GM10248 (cell line): ENCODE results near the gene EIF2AK2.

Source experiments
- CTCF ChIA-PET: fragments of 300-600 bp; sonication (Branson Sonifier 250); formaldehyde crosslinking; extraction: SDS; loops from one replicate; lab custom pipeline; 2021; ENCODE audit warnings: antibody characterized with exemption; lab: Yijun Ruan, JAX
- POLR2A ChIA-PET: fragments of 350-650 bp; sonication (Branson Sonifier 250); formaldehyde crosslinking; extraction: SDS; loops from one replicate; lab custom pipeline; 2020; ENCODE audit warnings: antibody characterized with exemption; lab: Yijun Ruan, JAX
- DNase-seq: peaks from one replicate; pipeline ENCODE4 v3.0.0; 2012; ENCODE audit errors: extremely low spot score
- CTCF ChIP-seq: IDR thresholded peaks from 2 replicates; pipeline ENCODE4 v1.5.1; 2012; ENCODE audit warnings: mild to moderate bottlenecking, low read depth; ENCODE audit errors: extremely low read depth, missing control alignments, control extremely low read depth

The EIF2AK2 gene

GRCh38 chr2:37098416-37099118, 58.2 kb downstream of the EIF2AK2 start:
- TF ChIP-seq CTCF = no peak
- ChIA-PET POLR2A (no interaction called here), CTCF (no interaction called here)
- no peak for DNase-seq

GRCh38 chr2:37096568-37096967, 60.2 kb downstream of the EIF2AK2 start:
- TF ChIP-seq CTCF = no peak
- no peak for DNase-seq
- ChIA-PET CTCF (interaction anchor here (1.1 to 1.9 kb wide), 2 partner anchors 9 to 45 kb away, joined by 3 to 4 read pairs; no protein-coding TSS in a partner anchor), POLR2A (no interaction called here)

- POLR2A ChIA-PET = no interaction called here
- CTCF ChIA-PET = interaction anchor here (1.0 to 1.9 kb wide), 3 partner anchors 10 to 22 kb away, joined by 3 to 5 read pairs (median 4); no protein-coding TSS in a partner anchor
- DNase-seq = peak; percentile 29
- no peak for TF ChIP-seq CTCF
Observed at GRCh38 chr2:37091873-37092272, 64.9 kb downstream of the EIF2AK2 start.

GRCh38 chr2:37090019-37090477, 66.7 kb downstream of the EIF2AK2 start:
- ChIA-PET CTCF (no interaction called here), POLR2A (no interaction called here)
- DNase-seq = peak; percentile 54
- no peak for TF ChIP-seq CTCF

- DNase-seq = no peak
- no peak for TF ChIP-seq CTCF
- POLR2A ChIA-PET = interaction anchor here (0.5 kb wide), 1 partner anchor 60 kb away, joined by 11 read pairs; no protein-coding TSS in a partner anchor
- CTCF ChIA-PET = interaction anchor here (1.1 to 1.9 kb wide), 4 partner anchors 8 to 23 kb away, joined by 3 to 4 read pairs (median 4); no protein-coding TSS in a partner anchor
Observed at GRCh38 chr2:37085731-37086147, 71.0 kb downstream of the EIF2AK2 start.

GRCh38 chr2:37084797-37085196, 72.0 kb downstream of the EIF2AK2 start:
- no peak for DNase-seq
- no peak for TF ChIP-seq CTCF
- ChIA-PET POLR2A (no interaction called here), CTCF (interaction anchor here (1.9 kb wide), 1 partner anchor 22 kb away, joined by 4 read pairs; no protein-coding TSS in a partner anchor)
